Measurements from ENCODE around the gene SCAMP5. TPM values are rescaled to one million over a fixed set of nuclear protein-coding genes. Genes with fewer than 3 reads are reported as not detected.
A peak's percentile ranks its signal among the peaks of the same experiment; 100 is the strongest.

Gene SCAMP5, protein sequence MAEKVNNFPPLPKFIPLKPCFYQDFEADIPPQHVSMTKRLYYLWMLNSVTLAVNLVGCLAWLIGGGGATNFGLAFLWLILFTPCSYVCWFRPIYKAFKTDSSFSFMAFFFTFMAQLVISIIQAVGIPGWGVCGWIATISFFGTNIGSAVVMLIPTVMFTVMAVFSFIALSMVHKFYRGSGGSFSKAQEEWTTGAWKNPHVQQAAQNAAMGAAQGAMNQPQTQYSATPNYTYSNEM
- 7.7 and 15.0 TPM in 2 replicates for total RNA-seq (2014; rRNA removed; shearing (Covaris generic))

GRCh38 chr15:74995182-74995778 is at the start of gene SCAMP5:
Gene SCAMP5, plus strand, starts transcription at chr15:74995563. Its CDS starts 16,277 bp downstream, at chr15:75011840.
- peak; percentile 98 for DNase-seq (ENCODE audit: low spot score)
- in situ Hi-C loops (cut with HindIII; ENCODE audit: low sequenced_read_pairs), result no loop called here

DNA sequence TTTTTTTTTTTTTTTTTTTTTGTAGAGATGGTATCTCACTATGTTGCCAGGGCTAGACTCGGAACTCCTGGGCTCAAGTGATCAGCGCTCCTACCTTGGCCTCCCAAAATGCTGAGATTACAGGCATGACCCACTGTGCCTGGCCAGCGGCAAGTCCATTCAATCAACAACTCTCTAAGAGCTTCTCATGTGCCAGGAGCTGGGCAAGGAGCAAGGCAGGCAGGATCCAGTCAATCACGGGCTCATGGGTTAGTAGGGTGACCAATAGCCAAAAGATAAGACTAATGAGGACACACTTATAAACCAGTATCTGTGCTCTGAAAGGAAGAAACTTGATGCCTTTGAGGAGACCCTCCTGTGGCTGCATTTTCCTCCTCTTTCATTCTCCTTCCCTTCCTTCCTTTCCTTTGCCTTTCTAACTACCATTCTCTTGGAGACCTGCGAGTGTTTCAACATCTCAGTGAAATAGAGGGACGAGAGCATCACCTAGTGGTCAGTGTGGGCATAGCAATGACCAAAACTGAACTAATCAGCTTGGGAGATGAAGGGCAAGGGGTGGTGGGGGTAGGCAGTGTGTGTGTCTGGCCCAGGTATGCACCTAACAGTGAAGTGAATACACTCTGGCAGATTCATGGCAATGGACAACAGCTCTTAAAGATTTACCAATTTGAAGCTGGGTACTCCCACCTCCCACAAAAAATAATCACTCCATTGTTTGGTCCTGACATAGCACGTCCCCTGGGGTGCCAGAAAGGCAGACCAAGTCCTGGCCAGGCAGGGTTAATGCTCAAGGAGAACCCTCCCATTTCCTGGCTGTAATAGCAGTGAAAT is 45.1 kb upstream of the SCAMP5 start:
- in situ Hi-C loops (cut with HindIII; ENCODE audit: low sequenced_read_pairs), result no loop called here
- peak; percentile 87 for DNase-seq (ENCODE audit: low spot score)

DNA sequence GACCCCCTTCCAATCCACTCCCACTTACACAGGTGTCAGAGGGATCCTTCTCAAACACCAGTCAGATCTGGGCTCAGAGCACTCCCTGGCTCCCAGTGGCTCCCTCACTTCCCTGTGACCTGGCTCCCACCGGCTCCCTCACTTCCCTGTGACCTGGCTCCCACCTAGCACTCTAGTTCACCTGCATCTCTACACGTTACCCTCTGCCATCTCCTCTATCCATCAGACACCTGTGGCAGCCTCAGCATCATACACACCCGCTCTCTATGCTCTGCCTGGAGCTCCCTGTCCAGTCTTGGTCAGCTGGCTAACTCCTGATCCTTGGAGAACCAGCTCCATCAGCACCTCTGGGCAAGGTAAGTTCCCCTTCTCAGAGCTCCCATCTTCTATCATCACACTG is 44.4 kb upstream of the SCAMP5 start:
- no peak for DNase-seq (ENCODE audit: low spot score)
- in situ Hi-C loops (cut with HindIII; ENCODE audit: low sequenced_read_pairs), result no loop called here

GRCh38 chr15:74954515-74954914 is 40.8 kb upstream of the SCAMP5 start:
- DNase-seq (ENCODE audit: low spot score), result no peak
- in situ Hi-C loops (cut with HindIII; ENCODE audit: low sequenced_read_pairs), result no loop called here

DNA sequence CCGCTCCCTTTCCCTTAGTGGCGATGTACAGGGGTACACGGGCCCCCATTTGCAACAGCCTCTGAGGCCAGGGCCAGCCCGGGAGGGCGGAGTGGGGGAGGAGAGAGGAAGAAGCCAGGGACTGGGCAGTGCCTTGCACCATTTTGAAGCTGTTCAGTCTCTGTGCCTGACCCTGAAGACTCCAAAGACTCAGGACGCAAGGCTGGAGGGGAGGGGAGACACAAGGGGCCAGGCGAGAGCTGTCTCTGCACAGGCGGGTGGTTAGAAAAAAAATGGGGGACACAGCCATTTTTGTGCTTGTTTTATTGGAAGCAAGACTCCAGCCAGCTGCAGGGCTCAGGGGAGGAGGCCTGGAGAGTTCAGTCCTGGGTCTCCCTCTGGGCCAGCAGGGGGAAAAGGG is 40.3 kb upstream of the SCAMP5 start:
- no peak for DNase-seq (ENCODE audit: low spot score)
- in situ Hi-C loops (cut with HindIII; ENCODE audit: low sequenced_read_pairs), result no loop called here

DNA sequence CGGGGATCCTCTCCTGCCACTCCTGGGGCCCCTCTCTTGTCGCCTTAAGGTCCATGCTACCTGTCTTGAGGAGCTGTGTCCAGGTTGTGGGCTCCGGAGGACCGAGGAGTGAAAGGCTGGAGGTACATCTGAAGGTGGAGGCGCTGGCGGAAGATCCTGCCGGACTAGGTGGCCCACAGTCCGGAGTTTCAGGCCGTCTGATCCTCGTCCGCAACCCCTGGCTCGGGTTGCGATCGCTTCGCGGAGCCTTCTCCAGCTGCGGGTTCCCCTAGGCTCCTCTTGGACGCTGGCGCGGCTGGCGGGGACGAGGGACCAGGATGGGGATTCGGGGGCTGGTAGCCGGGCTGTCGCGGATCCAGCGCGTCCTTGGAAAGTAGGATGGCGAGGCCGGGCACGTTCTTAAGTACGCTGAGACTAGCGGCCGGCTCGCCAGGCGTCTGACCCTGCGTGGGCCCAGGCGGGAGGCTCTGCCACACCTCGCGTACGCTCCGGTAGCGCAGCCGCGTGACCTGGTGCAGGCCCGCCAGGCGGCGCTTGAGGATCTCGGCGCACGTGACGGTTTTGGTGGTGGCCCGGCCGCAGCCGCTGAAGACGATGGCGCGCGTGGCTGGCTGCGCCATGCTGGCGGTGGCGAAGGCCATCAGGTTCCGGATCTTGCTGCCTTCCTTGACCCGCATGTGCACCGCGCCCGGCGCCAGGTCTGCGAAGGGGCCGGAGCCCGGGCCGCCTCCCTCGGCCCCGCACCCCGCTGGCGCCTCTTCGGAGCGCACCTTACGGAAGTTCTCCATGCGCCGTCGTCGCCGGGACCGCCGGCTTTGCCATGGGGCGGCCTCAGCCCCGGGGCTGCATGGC is 39.3 kb upstream of the SCAMP5 start:
- in situ Hi-C loops (cut with HindIII; ENCODE audit: low sequenced_read_pairs), result no loop called here
- DNase-seq (ENCODE audit: low spot score), result peak; percentile 32

- DNase-seq (ENCODE audit: low spot score), result peak; percentile 57
- in situ Hi-C loops (cut with HindIII; ENCODE audit: low sequenced_read_pairs), result no loop called here
These were observed 38.5 kb upstream of the SCAMP5 start, which contains the start of gene RPP25 for GRCh38 chr15:74956648-74957475. Gene RPP25, minus strand, starts transcription at chr15:74956772. Its CDS starts 189 bp downstream, at chr15:74956583.

GRCh38 chr15:74957476-74958035 is 37.8 kb upstream of the SCAMP5 start:
- in situ Hi-C loops (cut with HindIII; ENCODE audit: low sequenced_read_pairs), result no loop called here
- no peak for DNase-seq (ENCODE audit: low spot score)

- DNase-seq (ENCODE audit: low spot score), result no peak
- in situ Hi-C loops (cut with HindIII; ENCODE audit: low sequenced_read_pairs), result no loop called here
These were observed 36.9 kb upstream of the SCAMP5 start for GRCh38 chr15:74958320-74958907.

DNA sequence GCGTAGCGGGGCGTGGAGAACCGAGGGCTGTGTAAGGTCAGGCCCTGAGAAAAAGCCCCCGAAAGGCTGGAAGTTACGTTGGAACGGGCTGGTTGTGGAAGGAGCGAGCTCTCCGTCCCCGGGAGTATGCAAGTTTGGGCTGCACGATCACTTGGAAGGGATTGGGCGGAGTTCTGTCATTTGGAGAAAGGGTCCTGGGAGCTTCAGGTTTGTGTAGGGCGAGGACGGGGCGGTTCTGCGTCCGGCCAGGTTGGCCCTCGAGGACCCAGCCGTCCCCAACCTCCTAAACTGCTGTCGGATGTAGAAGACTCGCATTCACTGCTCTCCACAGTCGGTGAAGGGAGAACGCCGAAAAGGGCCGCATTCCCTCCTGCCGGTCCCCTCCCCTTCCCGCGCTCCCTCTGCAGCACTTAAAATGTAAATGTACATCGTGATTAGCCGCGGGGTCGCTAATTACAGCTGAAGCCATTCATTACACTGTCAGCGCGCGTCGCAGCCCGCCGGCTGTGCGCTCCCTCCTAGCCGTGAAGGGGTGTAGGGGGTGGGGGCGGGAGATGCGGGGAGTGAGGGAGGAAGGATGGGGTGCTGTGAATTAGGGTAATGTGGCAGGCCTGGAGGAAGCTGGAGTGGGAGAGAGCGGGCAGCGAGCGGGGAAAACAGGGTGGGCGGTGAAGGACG is 36.3 kb upstream of the SCAMP5 start:
- in situ Hi-C loops (cut with HindIII; ENCODE audit: low sequenced_read_pairs), result no loop called here
- no peak for DNase-seq (ENCODE audit: low spot score)

DNA sequence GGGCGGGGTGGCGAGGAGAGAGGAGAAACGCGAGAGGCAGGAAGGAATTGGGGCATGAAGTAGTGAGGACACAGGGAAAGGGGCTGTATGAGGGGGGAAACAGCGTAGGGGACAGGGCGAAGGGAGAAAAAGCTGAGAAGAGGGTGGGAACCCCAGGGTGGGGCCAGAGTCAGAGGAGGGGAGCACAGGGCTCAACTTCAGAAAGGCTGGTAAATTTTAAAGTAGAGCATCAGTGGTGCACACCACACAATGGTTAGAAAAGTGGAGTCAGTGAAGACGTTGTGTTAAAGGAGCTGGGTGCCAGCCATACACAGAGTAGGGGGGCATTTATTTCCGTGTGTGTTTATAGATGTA is 35.8 kb upstream of the SCAMP5 start:
- DNase-seq (ENCODE audit: low spot score), result no peak
- in situ Hi-C loops (cut with HindIII; ENCODE audit: low sequenced_read_pairs), result no loop called here

- no peak for DNase-seq (ENCODE audit: low spot score)
- in situ Hi-C loops (cut with HindIII; ENCODE audit: low sequenced_read_pairs), result no loop called here
These were observed 35.1 kb upstream of the SCAMP5 start for GRCh38 chr15:74960286-74960685.

DNA sequence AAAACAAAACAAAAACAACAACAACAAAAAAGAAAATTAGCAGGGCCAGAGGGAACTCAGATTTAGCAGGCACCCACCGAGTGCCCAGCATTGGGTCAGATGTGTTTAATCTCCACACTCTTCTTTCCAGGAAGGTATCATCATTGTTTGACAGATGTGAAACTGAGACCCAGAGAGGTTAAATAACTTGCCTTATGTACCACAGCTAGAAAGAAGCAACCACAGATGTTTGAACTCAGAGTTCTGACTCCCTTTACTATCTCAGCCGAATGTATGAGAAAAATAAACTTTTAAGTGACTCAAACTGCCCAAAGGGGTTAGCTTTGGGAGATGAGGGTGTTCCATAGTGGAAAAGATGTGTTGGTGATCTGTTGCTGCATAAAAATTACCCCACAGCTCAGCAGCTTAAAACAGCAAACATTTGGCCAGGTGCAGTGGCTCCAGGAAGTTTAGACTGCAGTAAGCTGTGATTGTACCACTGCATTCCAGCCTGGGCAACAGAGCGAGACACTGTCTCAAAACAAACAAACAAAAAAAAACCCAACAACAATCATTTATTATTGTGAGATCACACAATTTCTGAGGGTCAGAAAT is 34.3 kb upstream of the SCAMP5 start:
- DNase-seq (ENCODE audit: low spot score), result no peak
- in situ Hi-C loops (cut with HindIII; ENCODE audit: low sequenced_read_pairs), result no loop called here

- in situ Hi-C loops (cut with HindIII; ENCODE audit: low sequenced_read_pairs), result no loop called here
- no peak for DNase-seq (ENCODE audit: low spot score)
These were observed 33.7 kb upstream of the SCAMP5 start for GRCh38 chr15:74961616-74962015.

- no peak for DNase-seq (ENCODE audit: low spot score)
- in situ Hi-C loops (cut with HindIII; ENCODE audit: low sequenced_read_pairs), result no loop called here
These were observed 33.1 kb upstream of the SCAMP5 start for GRCh38 chr15:74962219-74962618.

- DNase-seq (ENCODE audit: low spot score), result no peak
- in situ Hi-C loops (cut with HindIII; ENCODE audit: low sequenced_read_pairs), result no loop called here
These were observed 32.7 kb upstream of the SCAMP5 start for GRCh38 chr15:74962671-74963070.

GRCh38 chr15:74963213-74963612 is 32.1 kb upstream of the SCAMP5 start:
- no peak for DNase-seq (ENCODE audit: low spot score)
- in situ Hi-C loops (cut with HindIII; ENCODE audit: low sequenced_read_pairs), result no loop called here
